Activated naive CD8-positive, alpha-beta T cell treated with anti-CD3 and anti-CD28 coated beads, Interleukin-2, amount 50 U/mL, for 16 hours (primary cell): ENCODE measurements around the gene ACTN3.
"Not testable (repeated sequence)": the region's sequence is repeated elsewhere in the genome, so short reads cannot be mapped to it uniquely, and the experiment has no call there.

Experiments
- DNase-seq: peaks from one replicate; pipeline ENCODE4 v3.0.0-alpha.2; 2020; ENCODE audit warnings: low read depth, low spot score

The ACTN3 gene

DNA sequence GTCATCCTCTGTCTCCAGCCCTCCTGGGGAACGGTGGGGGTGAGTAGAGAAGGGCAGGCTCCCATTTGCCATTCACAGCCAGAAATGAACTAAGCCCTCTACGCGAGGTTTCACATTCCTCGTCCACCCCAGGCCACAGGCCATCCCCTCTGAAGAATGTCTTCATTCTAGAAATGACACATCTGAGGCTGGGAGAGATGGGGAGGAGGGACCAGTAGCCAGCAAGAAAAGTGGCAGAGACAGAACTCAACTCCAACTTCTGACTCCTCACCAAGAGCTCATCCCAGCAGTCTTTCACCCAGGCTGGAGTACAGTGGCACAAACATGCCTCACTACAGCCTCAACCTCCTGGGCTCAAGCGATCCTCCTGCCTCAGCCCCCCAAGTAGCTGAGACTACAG is 18.3 kb downstream of the ACTN3 start:
- DNase-seq, result no peak

DNA sequence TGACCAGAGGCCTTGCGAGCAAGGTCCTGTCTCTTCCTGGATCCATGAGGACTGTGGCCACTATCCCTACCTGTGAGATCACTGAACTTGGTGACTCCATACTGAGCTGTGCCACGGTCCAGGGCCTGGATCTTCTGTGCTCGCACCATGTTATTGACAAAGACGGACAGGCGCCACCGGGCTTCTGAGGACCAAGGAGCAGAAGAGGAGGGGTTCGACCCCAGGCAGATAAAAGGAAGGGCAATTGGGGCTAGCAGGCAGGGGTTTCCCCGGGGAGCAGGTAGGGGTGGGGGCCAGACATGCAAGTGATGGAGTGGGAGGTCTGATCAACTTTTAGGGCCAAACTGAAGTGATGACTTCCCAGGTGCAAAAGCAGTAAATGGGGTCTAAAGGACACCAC is 19.5 kb downstream of the ACTN3 start:
- no peak for DNase-seq

DNA sequence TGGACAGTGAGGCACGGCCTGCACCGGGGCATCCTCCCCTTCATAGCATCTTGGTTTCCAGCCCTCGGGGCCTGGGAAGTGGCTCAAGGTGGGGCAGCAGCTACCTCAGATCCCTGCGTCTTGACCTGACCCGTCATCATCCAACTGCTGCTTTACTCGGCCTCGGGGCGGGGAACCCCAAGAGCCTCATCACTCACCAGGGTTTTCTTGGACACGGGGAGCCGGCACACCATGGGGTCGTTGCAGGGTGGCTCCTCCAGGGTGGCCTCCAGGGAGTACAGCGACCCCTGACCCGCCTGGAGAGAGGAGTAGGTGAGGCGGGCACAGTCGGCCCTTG is 21.1 kb downstream of the ACTN3 start:
- no peak for DNase-seq

DNA sequence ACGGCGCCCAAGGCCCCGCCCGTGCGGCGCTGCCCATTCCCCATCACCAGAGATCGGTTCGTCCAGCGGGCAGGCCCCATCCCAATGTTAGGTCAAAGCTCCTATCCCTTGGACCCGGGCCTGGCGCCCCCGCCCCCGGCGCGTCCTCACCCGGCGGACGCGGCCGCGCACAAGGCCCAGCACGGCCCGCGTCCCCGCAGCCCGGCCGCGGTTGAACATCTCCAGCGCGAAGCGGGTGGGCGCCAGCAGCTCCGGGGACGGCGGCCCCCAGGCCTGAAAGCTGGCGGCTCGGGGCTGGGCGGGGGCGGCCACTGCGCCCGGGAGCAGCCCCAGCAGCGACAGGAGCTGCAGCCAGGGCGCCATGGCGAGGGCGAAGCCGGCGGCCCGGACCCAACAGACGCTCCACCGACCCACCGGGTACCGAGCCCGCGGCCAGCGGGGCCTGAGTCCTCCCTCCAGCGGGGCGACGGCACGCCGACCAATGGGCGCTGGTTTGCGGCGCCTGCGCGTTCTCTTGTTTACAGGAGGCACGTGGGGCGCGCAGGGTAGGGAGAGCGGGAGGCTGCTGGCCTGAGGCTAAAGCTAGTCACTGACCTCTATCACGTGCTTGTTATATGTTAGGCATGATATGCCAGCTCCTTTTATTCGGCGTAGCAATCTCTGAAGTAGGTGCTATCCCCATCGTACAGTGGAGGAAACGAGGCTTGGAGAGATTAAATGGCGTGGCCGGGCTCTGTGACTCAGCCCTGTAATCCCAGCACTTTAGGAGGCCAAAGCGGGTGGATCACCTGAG is 21.6 kb downstream of the ACTN3 start, which contains the start of gene CTSF:
Gene CTSF, minus strand, starts transcription at position 483 of the 793 bp plus-strand sequence. Its CDS starts 120 bp downstream, at position 363.
- peak; percentile 32 for DNase-seq

DNA sequence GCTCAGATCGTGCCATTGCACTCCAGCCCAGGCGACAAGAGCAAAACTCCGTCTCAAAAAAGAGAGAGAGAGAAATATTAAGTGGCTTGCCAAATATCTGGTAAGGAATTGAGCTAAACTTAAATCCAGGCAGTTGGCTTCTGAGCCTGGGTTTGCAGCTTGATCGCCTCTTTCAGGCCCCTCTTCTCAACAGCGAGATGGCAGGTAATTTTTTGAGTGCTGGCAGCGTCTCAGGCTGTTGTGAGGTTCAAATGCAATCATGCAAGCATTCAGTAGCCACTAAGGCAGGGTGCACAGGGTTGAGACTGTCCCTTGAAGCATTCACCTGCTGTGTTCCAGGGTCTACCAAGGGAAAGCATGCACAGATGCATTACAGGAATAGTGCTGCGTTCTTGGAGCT is 22.4 kb downstream of the ACTN3 start:
- no peak for DNase-seq

DNA sequence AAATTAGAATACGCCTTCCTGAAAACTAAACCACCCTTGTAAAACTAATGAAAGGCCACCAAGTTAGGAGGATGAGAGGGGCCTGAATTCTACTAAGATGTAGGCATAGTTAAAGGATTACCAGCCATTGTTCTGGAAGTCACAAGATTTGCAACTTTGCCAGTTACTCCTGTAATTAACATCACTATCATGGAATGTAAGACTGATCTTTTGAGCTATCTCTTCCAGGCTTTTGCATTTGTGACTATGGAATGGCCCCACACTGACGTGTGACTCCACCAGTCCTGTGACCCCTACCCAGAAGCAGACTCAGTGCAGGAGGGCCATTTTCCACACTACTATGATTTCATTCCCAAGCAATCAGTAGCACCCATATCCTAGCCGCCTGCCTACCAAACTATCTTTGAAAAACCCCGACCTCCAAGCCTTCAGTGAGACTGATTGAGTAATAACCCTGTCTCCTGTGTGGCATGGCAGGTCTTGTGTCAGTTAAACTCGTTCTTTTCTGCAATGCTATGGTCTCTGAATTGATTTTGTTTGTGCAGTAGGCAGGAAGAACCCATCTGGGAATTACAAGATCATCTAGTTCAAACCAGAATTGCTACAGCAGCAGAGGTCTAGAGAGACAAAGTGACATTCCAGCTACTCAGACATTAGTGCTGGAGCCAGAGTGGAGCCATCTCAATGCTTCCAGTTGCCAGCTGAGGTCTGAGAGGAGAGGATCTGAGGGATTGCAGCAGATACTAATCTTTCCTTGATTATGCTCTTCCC is 23.6 kb downstream of the ACTN3 start:
- DNase-seq, result no peak

DNA sequence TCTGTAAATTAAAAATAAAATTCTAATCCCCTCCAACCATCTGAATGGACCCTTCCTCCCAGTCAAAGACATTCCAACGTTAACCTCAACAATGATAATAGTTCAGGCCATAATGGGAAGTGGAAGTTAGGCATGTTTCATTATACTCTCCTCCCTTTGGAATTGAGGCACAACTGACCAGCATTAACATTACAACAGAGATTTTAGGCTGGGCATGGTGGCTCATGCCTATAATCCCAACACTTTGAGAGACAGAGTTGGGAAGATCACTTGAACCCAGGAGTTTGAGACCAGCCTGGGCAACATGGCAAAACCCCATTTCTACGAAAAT is 24.1 kb downstream of the ACTN3 start:
- DNase-seq, result no peak

DNA sequence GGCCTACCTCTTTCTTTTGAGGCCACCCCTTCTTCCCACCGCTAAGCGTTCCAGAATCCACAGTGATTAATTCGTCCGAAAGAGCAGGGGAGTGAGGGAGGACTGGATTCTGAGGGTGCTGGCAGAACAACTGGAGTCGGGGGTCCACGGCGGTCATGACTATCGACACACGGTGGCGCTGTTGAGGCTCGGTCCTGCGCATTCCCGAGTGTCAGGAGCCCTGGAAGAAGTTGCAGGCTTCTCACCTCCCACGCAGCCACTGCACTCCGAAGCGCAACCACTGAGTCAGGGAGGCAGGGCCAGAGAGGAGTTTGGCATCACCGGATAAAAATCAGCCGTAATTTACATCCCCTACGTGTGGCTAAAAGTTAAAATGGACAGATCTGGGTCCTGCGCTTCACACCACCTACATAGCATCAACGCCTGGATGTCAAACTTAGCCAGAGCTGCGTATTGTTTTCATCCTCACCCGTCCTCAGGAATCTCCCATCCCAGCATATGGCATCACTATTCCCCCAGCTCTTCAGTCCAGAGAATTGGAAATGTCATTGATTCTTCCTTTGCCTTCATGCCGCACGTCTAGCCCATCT is 32.4 kb downstream of the ACTN3 start:
- peak; percentile 67 for DNase-seq

DNA sequence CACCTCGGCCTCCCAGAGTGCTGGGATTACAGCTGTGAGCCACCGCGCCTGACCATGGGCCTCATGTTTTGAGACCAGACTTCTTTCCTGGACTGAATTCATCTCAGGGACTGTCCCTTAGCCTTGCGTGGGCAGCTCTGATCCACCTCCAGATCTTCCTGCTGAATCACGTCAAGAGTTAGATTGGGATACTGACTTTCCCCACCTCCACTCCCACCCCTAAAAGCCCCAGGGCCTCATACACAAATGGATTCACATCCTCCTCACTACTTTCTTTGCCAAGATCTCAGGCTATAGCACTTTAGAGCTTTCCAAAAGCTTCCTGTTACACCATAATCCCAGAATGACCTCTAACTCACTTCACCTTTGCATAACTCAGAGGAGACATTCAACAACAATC is 34.1 kb downstream of the ACTN3 start:
- DNase-seq, result no peak

DNA sequence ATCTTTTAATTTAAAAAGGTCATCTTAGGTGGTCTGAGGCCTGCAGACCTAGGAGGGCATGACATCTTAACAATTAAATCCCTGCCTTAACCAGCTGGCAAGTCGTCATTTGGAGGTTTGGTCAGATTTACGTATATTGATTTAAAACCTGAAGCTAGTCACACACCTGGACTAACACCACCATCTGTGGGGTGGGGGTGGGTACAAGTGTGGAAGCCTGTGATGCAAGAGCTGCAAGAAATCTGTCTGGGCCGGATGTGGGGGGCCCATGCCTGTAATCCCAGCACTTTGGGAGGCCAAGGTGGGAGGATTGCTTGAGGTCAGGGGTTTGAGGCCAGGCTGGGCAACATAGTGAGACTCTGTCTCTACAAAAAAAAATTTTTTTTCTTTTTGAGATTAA is 34.6 kb downstream of the ACTN3 start:
- DNase-seq, result no peak

DNA sequence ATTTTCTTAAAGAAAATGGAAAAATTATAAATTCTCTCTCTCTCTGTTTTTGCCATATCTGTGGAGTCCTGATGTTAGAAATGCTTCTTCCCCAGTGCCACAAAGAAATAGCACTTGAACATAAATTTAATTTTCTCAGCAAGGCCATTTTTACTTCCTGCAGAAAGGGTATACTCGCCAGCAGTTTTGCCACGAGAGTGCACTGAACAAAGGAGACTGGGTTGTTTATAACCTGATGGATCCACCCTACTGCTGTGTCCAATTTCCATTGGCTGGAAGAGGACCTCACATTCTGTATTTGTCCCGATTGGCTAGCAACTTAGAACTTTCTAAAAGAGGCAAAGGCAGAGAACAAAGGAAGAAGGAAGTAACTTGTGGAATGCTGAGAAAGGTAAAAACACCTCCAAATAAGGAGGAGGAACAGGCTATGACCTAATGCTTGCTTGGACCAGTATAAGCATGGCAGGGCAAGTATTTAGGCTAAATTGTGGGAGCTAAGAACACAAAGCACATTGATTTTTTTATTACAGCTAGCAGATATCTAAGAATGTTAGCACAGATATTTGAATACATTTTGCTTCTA is 36.0 kb downstream of the ACTN3 start:
- DNase-seq, result not testable (repeated sequence)

DNA sequence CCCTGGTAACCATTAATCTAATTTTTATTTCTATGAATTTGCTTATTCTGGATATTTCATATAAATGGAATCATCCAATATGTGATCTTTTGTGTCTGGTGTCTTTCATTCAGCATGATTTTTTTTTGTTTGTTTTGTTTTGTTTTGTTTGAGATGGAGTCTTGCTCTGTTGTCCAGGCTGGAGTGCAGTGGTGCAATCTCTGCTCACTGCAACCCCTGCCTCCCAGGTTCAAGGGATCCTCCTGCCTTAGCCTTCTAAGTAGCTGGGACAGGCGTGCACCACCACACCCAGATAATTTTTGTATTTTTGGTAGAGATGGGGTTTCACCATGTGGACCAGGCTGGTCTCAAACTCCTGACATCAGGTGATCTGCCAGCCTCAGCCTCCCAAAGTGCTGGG is 38.7 kb downstream of the ACTN3 start:
- DNase-seq, result not testable (repeated sequence)

DNA sequence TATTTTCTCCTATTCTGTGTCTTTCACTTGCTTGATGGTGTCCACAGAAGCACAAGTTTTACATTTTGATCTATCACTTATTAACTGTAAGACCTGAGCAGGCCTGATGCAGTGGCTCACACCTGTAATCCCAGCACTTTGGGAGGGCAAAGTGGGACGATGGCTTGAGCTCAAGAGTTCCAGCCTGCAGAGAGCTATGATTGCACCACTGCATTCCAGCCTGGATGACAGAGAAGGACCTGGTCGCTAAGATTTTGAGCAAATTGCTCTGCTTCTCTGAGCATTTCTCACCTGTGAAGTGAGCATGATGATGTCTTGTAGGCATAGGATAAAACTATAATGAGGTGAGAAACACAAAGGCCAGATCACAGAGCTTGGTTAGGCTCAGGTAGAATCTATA is 39.4 kb downstream of the ACTN3 start:
- DNase-seq, result no peak

DNA sequence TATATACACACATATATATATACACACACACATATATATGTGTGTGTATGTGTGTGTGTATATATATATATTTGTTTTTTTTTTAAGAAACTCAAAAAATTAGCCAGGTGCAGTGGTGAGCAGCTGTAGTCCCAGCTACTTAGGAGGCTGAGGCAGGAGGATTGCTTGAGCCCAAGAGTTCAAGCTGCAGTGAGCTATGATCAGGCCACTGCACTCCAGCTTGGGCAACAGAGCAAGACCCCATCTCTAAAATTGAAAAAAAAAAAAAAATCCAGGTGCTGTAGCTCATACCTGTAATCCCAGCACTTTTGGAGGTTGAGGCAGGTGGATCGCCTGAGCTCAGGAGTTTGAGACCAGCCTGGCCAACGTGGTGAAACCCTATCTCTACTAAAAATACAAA is 42.6 kb downstream of the ACTN3 start:
- not testable (repeated sequence) for DNase-seq

DNA sequence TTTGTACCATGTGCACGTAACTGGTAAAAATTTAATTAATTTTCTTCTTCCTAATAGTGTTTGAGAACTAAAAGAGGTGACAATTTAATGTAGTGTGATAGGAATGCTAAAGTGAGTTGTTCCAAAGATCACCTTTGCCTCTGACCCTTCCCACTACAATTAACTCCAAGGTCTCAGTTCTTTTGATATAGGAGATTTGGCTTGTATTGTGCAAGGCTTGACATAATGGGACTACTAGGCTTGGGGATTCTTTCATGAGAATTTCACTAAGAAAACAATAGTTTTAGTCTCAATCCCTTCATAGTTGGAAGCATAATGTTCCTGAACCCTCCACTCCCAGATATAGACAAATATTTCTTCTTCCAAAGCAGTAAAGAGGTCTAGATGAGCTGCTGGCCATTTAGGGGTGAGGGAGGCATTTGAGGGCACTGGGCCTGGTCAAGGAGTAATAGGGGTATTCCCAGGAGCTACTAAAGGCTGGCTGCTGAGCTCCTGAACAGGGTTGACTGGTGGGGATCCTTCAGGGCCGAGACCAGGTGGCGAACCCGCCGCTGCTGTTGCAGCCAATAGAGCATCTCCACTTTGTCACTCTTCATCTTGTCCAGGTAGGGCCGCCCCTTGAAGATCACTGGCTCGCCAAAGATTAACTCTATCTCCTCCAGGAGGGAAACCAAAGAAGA is 43.4 kb downstream of the ACTN3 start:
- DNase-seq, result no peak

DNA sequence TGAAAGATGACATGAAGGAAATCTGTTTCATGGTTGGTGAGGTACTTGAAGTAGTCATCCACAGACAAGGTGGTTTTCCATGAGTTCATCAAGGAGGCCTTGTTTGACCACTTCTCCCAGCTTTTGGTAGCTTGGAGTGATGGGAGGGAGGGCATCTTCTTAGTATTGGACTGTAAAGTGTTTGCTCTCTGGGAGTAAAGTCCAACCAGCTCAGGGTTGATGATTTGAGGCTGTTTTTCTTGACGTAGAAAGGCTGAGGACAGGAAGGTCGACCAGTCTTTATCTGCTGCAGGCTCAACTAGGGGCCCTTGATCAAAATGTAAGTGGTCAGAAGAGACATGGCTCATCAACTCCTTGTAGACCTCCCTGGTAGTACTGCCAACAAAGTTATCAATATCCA is 44.5 kb downstream of the ACTN3 start:
- no peak for DNase-seq

DNA sequence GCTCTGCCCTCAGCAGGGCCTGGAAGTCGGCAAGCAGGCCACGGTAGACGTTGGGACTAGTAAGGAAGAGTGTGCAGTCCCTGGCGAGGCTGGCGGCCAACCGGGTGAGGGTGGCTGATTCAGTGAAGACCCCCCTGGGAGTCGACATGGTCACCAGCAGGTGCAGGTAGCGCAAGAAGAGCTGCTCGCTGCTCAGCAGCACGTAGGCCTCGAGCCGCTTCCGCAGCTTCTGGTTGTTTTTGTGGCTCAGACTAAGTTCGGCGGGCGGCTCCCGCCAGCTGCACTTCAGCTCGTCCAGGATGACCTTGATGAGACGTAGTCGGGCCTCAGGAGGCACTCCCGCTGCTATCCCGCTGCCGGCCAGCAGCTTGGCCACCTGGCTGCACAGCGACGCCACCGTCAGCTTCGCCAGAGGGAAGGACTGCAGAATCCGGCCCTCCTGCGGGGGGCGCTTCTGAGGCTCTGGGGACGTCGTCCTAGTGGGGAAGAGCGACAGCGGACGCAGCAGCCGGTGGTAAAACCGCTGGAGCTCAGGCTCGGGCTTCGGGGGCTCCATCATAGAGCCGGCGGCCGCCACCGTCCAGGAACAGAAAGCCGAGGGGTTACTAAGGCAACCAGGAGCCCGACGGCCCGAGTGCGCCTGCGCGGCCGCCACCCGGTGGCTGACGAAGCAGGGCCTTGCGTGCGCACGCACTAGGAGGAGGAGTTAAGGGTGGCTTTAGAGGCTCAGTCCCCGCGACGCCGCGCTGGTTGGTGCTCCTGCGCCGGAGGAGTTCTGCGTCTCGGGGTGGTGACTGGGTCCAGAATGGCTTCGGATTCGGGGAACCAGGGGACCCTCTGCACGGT is 46.0 kb downstream of the ACTN3 start, which contains the start of the genes CCDC87 and CCS:
Gene CCDC87, minus strand, starts transcription at position 607 of the 846 bp plus-strand sequence. Its CDS starts 48 bp downstream, at position 559.
Gene CCS, plus strand, starts transcription at position 729 of the 846 bp plus-strand sequence. Its CDS starts 77 bp downstream, at position 806.
- peak; percentile 97 for DNase-seq

DNA sequence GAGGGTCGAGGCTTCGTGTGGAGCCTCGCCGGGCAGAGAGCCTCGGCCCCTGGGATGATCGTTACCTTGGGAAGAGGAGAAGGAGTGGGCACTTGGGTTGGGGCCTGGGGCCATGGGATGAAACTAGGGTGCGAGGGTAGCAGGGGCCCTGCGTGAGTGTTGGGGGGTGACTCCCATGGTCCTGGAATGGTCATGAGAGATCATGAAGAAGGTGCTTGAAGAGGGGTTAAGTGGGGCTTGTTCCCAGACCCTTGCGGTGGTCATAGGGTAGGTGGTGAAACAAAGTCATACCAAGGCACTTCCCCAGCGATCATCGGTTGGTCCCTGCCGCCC is 46.6 kb downstream of the ACTN3 start:
- no peak for DNase-seq

DNA sequence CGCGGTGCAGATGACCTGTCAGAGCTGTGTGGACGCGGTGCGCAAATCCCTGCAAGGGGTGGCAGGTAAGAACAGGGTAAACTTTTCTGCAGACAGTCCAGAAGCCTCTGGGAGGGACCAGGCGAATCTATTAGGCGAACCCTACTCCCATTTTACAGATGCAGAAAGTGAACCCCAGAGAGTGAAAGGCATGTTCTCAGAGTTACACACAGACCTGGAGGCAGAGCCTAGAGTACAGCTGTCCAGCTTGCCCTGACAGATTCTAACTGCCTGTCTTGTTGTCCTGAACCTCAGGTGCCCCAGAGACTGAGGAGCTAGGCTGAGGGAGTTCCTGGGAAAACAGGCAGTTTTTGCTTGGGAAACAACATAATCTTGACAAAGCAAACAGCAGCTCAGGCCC is 46.9 kb downstream of the ACTN3 start:
- DNase-seq, result no peak

DNA sequence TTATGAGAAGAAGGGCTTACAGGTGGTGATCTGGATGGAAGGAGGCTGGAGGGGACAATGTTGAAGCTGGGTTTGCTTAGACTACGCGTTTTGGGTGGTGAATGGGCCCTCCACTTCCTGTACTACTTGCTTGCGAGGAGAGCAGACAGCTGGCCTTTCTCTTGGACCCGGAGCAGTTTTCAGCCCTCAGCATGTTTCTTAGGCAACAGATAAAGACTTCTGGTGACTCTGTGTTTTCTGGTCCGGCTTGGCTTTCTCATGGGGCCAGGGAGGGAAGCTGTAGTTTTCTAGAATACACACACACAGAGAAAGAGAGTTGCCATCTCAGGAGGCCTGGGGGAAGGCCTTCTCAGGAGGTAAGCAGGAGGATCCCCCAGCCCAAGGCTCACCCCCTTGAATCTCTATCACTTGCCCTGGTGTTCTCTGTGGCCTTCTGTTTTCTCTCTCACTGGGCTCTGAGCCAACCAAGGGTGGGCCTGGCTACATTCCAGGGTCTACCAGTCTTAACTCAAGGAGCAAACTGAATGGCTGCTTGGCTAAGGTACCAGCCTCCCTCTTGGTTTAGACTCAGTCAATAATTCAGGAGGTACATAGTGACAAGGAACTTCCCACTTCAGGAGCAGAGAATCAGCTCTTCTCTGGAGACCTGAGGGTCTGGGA is 48.7 kb downstream of the ACTN3 start:
- no peak for DNase-seq
